ENCODE data around the gene RBM20. TPM values are rescaled to one million over a fixed set of nuclear protein-coding genes. Genes with fewer than 3 reads are reported as not detected.

Gene RBM20
- total and polyA plus RNA-seq, 2 experiments from 2014 or later = 0.05 to 0.17 TPM

- TF ChIP-seq, protein P1, sequence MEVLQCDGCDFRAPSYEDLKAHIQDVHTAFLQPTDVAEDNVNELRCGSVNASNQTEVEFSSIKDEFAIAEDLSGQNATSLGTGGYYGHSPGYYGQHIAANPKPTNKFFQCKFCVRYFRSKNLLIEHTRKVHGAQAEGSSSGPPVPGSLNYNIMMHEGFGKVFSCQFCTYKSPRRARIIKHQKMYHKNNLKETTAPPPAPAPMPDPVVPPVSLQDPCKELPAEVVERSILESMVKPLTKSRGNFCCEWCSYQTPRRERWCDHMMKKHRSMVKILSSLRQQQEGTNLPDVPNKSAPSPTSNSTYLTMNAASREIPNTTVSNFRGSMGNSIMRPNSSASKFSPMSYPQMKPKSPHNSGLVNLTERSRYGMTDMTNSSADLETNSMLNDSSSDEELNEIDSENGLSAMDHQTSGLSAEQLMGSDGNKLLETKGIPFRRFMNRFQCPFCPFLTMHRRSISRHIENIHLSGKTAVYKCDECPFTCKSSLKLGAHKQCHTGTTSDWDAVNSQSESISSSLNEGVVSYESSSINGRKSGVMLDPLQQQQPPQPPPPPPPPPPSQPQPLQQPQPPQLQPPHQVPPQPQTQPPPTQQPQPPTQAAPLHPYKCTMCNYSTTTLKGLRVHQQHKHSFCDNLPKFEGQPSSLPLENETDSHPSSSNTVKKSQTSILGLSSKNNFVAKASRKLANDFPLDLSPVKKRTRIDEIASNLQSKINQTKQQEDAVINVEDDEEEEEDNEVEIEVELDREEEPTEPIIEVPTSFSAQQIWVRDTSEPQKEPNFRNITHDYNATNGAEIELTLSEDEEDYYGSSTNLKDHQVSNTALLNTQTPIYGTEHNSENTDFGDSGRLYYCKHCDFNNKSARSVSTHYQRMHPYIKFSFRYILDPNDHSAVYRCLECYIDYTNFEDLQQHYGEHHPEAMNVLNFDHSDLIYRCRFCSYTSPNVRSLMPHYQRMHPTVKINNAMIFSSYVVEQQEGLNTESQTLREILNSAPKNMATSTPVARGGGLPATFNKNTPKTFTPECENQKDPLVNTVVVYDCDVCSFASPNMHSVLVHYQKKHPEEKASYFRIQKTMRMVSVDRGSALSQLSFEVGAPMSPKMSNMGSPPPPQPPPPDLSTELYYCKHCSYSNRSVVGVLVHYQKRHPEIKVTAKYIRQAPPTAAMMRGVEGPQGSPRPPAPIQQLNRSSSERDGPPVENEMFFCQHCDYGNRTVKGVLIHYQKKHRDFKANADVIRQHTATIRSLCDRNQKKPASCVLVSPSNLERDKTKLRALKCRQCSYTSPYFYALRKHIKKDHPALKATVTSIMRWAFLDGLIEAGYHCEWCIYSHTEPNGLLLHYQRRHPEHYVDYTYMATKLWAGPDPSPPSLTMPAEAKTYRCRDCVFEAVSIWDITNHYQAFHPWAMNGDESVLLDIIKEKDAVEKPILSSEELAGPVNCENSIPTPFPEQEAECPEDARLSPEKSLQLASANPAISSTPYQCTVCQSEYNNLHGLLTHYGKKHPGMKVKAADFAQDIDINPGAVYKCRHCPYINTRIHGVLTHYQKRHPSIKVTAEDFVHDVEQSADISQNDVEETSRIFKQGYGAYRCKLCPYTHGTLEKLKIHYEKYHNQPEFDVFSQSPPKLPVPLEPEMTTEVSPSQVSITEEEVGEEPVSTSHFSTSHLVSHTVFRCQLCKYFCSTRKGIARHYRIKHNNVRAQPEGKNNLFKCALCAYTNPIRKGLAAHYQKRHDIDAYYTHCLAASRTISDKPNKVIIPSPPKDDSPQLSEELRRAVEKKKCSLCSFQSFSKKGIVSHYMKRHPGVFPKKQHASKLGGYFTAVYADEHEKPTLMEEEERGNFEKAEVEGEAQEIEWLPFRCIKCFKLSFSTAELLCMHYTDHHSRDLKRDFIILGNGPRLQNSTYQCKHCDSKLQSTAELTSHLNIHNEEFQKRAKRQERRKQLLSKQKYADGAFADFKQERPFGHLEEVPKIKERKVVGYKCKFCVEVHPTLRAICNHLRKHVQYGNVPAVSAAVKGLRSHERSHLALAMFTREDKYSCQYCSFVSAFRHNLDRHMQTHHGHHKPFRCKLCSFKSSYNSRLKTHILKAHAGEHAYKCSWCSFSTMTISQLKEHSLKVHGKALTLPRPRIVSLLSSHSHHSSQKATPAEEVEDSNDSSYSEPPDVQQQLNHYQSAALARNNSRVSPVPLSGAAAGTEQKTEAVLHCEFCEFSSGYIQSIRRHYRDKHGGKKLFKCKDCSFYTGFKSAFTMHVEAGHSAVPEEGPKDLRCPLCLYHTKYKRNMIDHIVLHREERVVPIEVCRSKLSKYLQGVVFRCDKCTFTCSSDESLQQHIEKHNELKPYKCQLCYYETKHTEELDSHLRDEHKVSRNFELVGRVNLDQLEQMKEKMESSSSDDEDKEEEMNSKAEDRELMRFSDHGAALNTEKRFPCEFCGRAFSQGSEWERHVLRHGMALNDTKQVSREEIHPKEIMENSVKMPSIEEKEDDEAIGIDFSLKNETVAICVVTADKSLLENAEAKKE (CRISPR knock-in tag; IDR thresholded peaks at IDR 0.05) = no peak
- TF ChIP-seq CREB1 (CRISPR knock-in tag; IDR thresholded peaks at IDR 0.05; ENCODE audit: low read depth) (no peak), STAT1 (IDR thresholded peaks at IDR 0.05; ENCODE audit: unreplicated experiment) (no peak), ZNF331 (CRISPR knock-in tag; IDR thresholded peaks at IDR 0.05; ENCODE audit: low read depth) (no peak), EZH2phosphoT487 (IDR thresholded peaks at IDR 0.05; ENCODE audit: unreplicated experiment) (no peak), POLR2AphosphoS5 (IDR thresholded peaks at IDR 0.05; ENCODE audit: low read depth) (no peak), EZH2 (IDR thresholded peaks at IDR 0.05; ENCODE audit: low read depth, unreplicated experiment) (no peak), ZNF114 (CRISPR knock-in tag; IDR thresholded peaks at IDR 0.05) (no peak), JUNB (IDR thresholded peaks at IDR 0.05; ENCODE audit: unreplicated experiment) (no peak), NANOG (IDR thresholded peaks at IDR 0.05; ENCODE audit: borderline replicate concordance) (no peak)
- TF ChIP-seq, protein P2, sequence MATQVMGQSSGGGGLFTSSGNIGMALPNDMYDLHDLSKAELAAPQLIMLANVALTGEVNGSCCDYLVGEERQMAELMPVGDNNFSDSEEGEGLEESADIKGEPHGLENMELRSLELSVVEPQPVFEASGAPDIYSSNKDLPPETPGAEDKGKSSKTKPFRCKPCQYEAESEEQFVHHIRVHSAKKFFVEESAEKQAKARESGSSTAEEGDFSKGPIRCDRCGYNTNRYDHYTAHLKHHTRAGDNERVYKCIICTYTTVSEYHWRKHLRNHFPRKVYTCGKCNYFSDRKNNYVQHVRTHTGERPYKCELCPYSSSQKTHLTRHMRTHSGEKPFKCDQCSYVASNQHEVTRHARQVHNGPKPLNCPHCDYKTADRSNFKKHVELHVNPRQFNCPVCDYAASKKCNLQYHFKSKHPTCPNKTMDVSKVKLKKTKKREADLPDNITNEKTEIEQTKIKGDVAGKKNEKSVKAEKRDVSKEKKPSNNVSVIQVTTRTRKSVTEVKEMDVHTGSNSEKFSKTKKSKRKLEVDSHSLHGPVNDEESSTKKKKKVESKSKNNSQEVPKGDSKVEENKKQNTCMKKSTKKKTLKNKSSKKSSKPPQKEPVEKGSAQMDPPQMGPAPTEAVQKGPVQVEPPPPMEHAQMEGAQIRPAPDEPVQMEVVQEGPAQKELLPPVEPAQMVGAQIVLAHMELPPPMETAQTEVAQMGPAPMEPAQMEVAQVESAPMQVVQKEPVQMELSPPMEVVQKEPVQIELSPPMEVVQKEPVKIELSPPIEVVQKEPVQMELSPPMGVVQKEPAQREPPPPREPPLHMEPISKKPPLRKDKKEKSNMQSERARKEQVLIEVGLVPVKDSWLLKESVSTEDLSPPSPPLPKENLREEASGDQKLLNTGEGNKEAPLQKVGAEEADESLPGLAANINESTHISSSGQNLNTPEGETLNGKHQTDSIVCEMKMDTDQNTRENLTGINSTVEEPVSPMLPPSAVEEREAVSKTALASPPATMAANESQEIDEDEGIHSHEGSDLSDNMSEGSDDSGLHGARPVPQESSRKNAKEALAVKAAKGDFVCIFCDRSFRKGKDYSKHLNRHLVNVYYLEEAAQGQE (IDR thresholded peaks at IDR 0.05; ENCODE audit: unreplicated experiment) = no peak
- TF ChIP-seq, protein P3, sequence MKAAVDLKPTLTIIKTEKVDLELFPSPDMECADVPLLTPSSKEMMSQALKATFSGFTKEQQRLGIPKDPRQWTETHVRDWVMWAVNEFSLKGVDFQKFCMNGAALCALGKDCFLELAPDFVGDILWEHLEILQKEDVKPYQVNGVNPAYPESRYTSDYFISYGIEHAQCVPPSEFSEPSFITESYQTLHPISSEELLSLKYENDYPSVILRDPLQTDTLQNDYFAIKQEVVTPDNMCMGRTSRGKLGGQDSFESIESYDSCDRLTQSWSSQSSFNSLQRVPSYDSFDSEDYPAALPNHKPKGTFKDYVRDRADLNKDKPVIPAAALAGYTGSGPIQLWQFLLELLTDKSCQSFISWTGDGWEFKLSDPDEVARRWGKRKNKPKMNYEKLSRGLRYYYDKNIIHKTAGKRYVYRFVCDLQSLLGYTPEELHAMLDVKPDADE (IDR thresholded peaks at IDR 0.05) = no peak
These were observed 171.3 kb downstream of the RBM20 start (continued) for GRCh38 chr10:110815354-110816004.

Data from GM23338 (cell line).